NCI-H526 (cell line): ENCODE results near the gene FIBIN.
"Not testable (repeated sequence)": the region's sequence is repeated elsewhere in the genome, so short reads cannot be mapped to it uniquely, and the experiment has no call there.

ENCODE experiments used
- DNase-seq, 2 experiments: peaks; one replicate each; lab custom pipeline; 2025; lab: John Stamatoyannopoulos, UW

FIBIN gene

GRCh38 chr11:26993965-26994457, at the start of gene FIBIN:
Gene FIBIN (plus strand): TSS chr11:26994112. CDS start chr11:26994527, 415 bp downstream.
- DNase-seq = peak in 1 of 2 experiments; percentile 53

DNA sequence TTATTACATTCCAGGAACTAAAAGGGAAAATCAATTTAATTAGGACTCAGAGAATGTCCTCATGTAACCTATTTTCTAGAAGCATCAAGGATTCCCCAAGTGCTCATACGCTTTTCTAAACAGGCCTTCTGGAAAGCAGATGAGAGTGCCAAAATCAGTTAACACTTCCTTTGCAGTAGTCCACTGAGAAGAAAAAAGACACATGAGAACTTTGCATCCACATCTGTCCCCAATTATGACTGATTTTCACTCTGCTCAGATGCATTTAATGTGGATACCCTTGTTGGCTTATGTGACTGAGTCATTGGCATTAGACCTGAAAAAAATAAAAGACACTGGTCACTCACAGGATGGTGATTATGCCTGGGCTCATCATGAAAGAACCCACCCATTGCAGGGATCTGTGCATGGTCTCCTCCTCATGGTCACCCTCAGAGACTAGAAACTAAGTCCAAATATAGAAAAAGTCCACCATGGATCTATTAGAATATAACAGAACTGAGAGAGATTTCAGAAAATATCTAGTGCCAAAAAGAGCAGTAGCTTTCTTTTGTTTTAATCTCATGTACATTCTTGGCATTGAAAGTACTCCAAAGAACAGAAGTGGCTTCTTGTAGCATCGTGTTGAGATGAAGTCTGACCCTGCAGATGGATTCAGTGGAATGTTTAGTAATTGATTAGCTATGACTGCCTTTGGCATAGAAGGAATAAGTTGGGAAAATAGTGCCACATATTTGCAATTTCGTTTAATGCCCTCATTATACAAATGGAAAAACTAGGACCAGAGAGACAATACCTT, 48.8 kb upstream of the FIBIN start:
- no peak for DNase-seq

GRCh38 chr11:26946257-26946716, 47.6 kb upstream of the FIBIN start:
- DNase-seq = no peak

- no peak for DNase-seq
Measured at GRCh38 chr11:26947379-26947844, 46.5 kb upstream of the FIBIN start.

GRCh38 chr11:26947904-26948639, 45.8 kb upstream of the FIBIN start:
- no peak for DNase-seq

DNA sequence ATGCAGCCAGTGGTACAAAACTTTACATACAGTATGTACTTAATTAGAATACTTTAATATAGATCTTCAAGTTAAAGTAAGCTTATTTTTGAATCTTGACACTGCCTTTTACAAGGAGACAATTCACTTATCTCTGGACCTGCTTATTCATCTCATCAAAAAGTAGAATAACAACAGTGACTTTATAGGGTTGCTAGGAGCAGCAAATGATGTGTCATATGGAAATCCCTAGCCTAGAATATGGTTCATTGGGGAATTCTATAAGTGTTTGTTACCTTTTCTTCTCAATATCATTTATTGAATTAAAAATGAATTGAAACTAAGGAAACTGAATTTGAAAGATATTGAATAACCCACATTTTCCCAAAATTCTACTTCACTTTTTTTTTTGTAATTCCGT, 45.0 kb upstream of the FIBIN start:
- no peak for DNase-seq

GRCh38 chr11:26949846-26950245, 44.1 kb upstream of the FIBIN start:
- DNase-seq = no peak

DNA sequence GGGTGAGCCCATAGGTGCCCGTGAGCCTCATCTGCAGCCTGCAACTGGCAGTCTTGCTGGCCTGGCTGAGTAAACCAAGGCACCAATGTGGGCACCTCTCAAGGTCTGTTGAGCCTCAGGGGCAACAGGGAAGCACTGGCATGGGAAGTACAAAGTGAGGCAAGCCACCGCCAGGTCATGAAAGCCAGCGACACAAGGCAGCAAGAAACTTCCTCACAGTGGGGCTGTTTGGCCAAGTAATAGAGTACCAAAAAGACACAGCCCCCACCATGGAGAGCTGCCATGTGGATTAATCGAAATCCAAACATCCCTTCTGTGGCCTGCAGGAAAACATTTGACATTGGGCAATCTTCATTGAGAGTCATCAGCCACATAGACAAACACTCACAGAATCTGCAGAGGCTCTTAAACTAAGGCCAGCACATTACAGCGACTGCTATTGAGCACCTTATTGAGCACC, 43.6 kb upstream of the FIBIN start:
- DNase-seq = no peak

- DNase-seq = no peak
Measured at GRCh38 chr11:26951809-26952515, 42.0 kb upstream of the FIBIN start.

- DNase-seq = no peak
Measured at GRCh38 chr11:26953770-26954392, 40.0 kb upstream of the FIBIN start.

DNA sequence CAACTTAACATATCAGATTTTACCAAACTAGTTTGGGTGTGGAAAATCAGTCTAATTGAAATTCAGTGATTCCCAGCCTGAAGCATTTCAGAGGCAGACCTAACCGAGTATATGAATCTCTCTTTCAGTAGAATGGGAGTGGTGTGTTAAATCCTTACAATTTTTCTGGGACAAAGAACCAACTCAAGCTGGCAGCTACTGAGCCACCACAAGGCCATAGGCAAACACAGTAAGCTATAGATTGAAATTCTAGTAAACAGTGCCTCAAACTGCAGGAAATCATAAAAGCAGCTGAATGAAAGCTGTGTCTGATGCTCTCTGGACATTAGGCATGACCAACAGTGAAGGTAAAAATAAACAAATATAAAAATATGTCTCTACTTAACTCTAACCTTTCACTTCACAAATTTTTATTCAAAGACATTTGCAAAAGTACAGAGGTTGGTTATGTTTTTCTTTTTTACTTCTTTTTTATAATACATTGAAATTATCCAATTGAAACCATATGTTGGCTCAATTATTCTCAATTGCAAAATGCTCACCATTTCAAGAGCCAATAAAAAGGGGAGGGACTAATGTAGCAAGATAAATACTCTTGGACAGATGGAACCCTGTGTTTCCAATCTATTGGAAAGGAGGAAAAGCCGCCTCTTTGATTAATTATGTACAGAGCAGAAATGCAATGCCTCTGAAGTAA, 35.8 kb upstream of the FIBIN start:
- peak in 1 of 2 experiments; percentile 1 for DNase-seq

GRCh38 chr11:26958702-26959049, 35.2 kb upstream of the FIBIN start:
- peak in 1 of 2 experiments; percentile 24 for DNase-seq

DNA sequence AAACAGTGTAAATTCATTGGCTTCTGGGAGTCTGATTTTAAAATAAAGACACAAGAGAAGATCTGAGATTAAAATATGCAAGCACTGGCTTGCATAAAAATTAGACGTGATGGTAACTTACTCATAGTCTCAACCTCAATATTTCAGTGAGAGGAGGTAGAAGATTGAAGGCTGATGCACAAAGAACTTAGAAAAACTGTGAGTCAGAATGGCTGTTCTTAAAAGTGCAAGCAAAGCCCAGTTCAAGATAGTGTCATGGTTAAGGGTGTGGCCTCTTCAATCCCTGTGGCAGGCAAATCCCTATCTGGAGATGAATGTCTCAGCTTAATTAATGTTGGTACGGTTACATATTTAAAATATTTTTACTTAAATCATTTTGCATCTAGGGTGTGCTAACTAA, 33.6 kb upstream of the FIBIN start:
- DNase-seq = no peak

DNA sequence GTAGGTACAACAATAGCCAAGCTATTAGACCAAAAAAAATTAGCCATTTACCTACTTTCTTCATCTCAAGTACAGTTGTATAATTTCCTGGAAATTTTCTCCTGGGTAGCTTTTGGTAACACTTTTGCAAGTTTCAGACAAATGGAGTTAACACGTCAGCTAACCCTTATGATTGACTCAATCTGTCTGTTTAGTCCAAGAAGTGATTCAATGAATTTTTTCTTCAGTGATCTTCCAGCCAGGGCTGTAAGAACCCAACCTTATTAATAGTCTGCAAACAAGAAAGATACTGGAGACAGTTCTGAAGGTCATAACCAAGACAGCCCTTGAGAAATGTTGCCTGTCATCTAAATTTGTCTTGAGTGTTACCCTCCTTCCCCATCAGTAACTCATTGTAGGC, 30.1 kb upstream of the FIBIN start:
- DNase-seq = no peak

DNA sequence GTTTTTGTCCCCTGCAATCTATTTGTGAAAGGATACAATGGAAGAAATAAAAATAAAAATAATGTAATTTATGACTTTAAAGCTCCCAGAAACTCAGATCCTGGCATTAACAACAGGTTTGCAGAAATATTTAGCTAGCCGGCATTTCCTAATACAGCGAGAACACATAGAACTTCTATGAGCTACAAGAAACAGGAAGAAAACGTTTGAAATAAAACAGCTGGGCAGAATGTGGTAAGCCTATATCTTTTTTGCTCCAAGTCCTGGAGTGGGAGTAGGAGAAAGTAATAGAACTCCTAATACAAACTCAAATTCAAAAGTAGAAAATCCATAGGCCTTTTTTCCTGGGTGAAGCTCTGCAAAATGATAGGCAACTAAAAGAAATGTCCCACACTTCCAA, 29.6 kb upstream of the FIBIN start:
- no peak for DNase-seq

GRCh38 chr11:26964847-26965485, 28.9 kb upstream of the FIBIN start:
- not testable (repeated sequence) for DNase-seq

- DNase-seq = no peak
Measured at GRCh38 chr11:26971961-26972360, 22.0 kb upstream of the FIBIN start.

DNA sequence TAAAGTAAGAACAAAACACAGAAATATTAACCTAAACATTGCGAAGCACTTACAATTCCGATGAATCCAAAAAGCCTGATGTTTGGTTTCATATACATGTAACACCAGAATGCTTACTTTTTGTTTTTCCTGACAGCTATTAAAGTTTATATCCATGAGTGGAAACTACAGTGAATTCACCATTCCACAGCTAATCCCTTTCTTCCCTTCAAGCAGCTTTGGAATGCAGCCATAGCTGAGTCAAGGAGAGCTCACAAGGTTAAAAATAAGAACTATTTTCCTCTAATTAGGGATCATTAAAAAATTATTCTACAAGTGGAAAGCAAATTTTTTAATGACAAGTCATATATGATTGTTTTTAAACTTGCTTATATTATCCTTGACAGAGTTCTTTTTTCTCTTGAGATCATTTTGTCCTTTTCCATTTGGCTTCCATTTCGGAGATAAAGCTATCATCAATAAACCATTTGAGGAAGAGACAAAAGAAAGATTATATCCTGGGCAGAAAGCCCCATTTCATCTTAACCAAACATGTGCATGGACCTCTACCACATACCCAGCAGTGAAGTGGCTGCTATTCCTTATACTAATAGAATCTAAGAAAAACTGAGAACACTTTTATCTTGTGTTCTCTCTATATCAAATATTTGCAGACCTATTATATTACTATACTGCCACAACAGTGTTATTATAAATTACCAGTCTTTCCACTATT, 19.7 kb upstream of the FIBIN start:
- no peak for DNase-seq

GRCh38 chr11:26974996-26975395, 18.9 kb upstream of the FIBIN start:
- DNase-seq = no peak

DNA sequence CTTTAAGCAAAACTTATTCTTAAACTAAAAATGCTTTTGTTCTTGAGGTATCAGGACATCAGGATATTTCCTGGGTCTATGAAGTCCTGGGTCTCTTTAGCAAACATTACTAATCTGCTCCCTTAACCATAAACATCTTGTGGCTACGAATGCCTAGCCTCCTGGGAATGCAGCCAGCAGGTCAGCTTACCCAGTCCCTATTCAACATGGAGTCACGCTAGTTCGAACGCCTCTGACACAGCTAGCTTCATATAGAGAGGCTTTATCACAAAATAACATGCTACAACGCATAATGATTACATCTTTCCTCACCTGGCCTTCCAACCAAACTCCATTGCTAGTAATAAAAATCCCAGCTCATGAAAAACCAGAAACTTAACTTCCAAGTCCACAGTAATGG, 17.5 kb upstream of the FIBIN start:
- DNase-seq = no peak
